Dendritic cell treated with granulocyte-macrophage colony-stimulating factor and Interleukin-4, amounts not matched to agents 40 ng/mL and 50 ng/mL, for 4 days (primary cell): ENCODE results near the gene SAMD14.

ENCODE experiments used
- H3K27ac Mint-ChIP-seq: one replicate; pipeline ENCODE4 v1.8.0; 2022; ENCODE audit warnings: mild to moderate bottlenecking, mixed read lengths
- H3K27me3 Mint-ChIP-seq: one replicate; pipeline ENCODE4 v1.8.0; 2022; ENCODE audit warnings: mild to moderate bottlenecking, mixed read lengths
- H3K36me3 Mint-ChIP-seq: one replicate; pipeline ENCODE4 v1.8.0; 2022; ENCODE audit warnings: low read depth, mixed read lengths
- H3K4me1 Mint-ChIP-seq: one replicate; pipeline ENCODE4 v1.8.0; 2022; ENCODE audit warnings: low read depth, mixed read lengths
- H3K4me3 Mint-ChIP-seq: one replicate; pipeline ENCODE4 v1.8.0; 2022; ENCODE audit warnings: mild to moderate bottlenecking, moderate library complexity, mixed read lengths
- H3K9me3 Mint-ChIP-seq: one replicate; pipeline ENCODE4 v1.8.0; 2022; ENCODE audit warnings: mixed read lengths
- intact Hi-C: fragments of 100-400 bp; cut with micrococcal nuclease; formaldehyde crosslinking; loops from one replicate; pipeline ENCODE4 v1.15.0; 2022

The SAMD14 gene

DNA sequence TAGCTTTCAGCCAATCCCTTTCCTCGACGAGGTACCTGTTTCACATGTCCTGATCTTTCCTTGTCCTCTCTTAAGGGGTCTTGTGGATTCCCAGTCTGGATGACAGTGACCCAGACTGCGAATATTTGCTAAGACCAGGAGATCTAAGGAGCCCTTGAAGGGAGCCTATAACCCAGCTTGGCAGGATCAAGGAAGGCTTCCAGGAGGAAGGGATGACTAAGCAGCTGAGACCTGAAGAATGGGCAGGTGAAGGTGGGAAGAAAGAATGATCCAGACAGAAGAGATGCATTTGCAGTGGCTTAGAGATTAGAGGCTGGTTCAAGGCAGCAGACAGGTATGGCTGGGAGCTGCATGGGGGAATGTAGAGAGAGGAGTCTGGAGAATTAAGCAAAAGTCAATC is 36.7 kb downstream of the SAMD14 start:
- Mint-ChIP-seq H3K36me3 (peaks cover 18% of the 10 kb centered on the region), H3K27me3 (peaks cover 12% of the 10 kb centered on the region), H3K4me3 (no peak overlapping the region), H3K27ac (no peak overlapping the region), H3K4me1 (peaks cover 37% of the 10 kb centered on the region), H3K9me3 (no peaks in the 10 kb centered on the region)
- intact Hi-C loops: loop anchor here (10.0 kb wide), 2 partner anchors 62 to 202 kb away; partner anchors contain the start of gene PPP1R9B

DNA sequence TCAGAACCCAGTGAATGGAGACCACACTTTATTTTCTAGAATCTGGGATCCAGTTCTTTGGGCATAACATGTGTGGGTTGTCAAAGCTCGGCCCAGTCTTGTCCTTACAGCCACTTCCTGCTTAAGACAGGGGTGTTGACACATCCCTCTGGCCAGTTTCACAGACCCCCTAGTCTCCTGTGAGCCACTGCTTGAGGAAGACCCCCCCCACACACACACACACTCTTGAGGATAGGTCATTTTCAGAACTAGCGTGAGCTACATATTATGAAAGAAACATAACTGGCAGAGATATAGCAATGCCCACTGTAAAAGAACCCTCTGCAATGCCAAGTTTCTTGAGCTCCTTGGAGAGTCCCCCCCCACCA is 38.1 kb downstream of the SAMD14 start:
- no peaks in the 10 kb centered on the region for H3K9me3 Mint-ChIP-seq
- no peak overlapping the region for H3K4me3 Mint-ChIP-seq
- no peak overlapping the region for H3K27ac Mint-ChIP-seq
- H3K36me3 Mint-ChIP-seq: peaks cover 13% of the 10 kb centered on the region
- H3K4me1 Mint-ChIP-seq: peaks cover 28% of the 10 kb centered on the region
- intact Hi-C loops: loop anchor here (10.0 kb wide), 2 partner anchors 63 to 203 kb away; partner anchors contain the start of gene PPP1R9B
- peaks cover 12% of the 10 kb centered on the region for H3K27me3 Mint-ChIP-seq

GRCh38 chr17:50090971-50091917 is 38.7 kb downstream of the SAMD14 start:
- intact Hi-C loops: loop anchor here (10.0 kb wide), 2 partner anchors 64 to 204 kb away; partner anchors contain the start of gene PPP1R9B
- Mint-ChIP-seq H3K36me3 (peaks cover 13% of the 10 kb centered on the region), H3K9me3 (no peaks in the 10 kb centered on the region), H3K27me3 (peaks cover 12% of the 10 kb centered on the region), H3K4me3 (no peak overlapping the region), H3K4me1 (peaks cover 21% of the 10 kb centered on the region), H3K27ac (no peak overlapping the region)

GRCh38 chr17:50090071-50090470 is 39.9 kb downstream of the SAMD14 start:
- H3K4me3 Mint-ChIP-seq: no peak overlapping the region
- H3K27ac Mint-ChIP-seq: no peak overlapping the region
- no peaks in the 10 kb centered on the region for H3K9me3 Mint-ChIP-seq
- H3K4me1 Mint-ChIP-seq: peaks cover 10% of the 10 kb centered on the region
- peaks cover 12% of the 10 kb centered on the region for H3K27me3 Mint-ChIP-seq
- intact Hi-C loops: loop anchor here (10.0 kb wide), 2 partner anchors 65 to 205 kb away; partner anchors contain the start of gene PPP1R9B
- H3K36me3 Mint-ChIP-seq: peaks cover 5% of the 10 kb centered on the region

- Mint-ChIP-seq H3K4me1 (peaks cover under 1% of the 10 kb centered on the region), H3K27ac (no peak overlapping the region), H3K27me3 (peaks cover 13% of the 10 kb centered on the region), H3K9me3 (no peaks in the 10 kb centered on the region), H3K36me3 (no peaks in the 10 kb centered on the region), H3K4me3 (no peak overlapping the region)
- intact Hi-C loops: no loop called here
Observed at GRCh38 chr17:50088952-50089825, 40.8 kb downstream of the SAMD14 start.

- Mint-ChIP-seq H3K4me3 (no peak overlapping the region), H3K36me3 (no peaks in the 10 kb centered on the region), H3K4me1 (no peaks in the 10 kb centered on the region), H3K9me3 (no peaks in the 10 kb centered on the region), H3K27ac (no peak overlapping the region), H3K27me3 (peaks cover 8% of the 10 kb centered on the region)
- intact Hi-C loops: loop anchor here (1.0 kb wide), 1 partner anchor 61 kb away; no protein-coding TSS in a partner anchor
Observed at GRCh38 chr17:50087912-50088405, 42.0 kb downstream of the SAMD14 start.

DNA sequence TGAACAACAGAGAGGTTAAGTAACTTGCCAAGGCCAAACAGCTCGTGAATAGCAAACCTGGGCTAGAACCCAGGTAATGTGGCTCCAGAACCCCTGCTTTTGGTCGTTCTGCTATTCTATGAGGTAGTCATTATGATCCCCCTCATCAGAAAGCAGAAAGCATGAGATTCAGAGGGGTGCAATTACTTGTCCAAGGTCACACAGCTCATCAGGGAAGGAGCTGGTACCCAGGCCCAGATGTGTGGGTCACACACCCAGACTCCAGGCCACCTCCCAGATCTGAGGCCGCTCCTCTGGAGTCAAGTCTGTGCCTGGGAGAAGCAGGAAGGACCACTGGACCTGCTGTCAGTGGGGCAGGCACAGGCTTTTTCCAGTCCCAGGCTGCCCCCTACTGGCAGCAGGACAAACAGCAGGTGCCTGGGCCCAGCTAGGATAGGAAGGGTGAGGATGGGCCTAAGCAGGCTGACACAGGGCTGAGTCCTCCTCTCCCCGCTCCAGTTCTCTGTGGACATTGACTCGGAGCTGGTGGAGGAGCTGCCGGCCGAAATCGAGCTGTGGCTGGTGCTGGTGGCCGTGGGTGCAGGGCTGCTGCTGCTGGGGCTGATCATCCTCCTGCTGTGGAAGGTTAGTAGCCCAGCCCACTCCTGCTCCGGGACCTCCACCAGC is 42.6 kb downstream of the SAMD14 start:
- intact Hi-C loops: loop anchor here (1.0 kb wide), 1 partner anchor 60 kb away; no protein-coding TSS in a partner anchor
- no peaks in the 10 kb centered on the region for H3K36me3 Mint-ChIP-seq
- H3K4me3 Mint-ChIP-seq: no peak overlapping the region
- H3K27ac Mint-ChIP-seq: no peak overlapping the region
- H3K27me3 Mint-ChIP-seq: peaks cover 8% of the 10 kb centered on the region
- no peaks in the 10 kb centered on the region for H3K9me3 Mint-ChIP-seq
- H3K4me1 Mint-ChIP-seq: no peaks in the 10 kb centered on the region

DNA sequence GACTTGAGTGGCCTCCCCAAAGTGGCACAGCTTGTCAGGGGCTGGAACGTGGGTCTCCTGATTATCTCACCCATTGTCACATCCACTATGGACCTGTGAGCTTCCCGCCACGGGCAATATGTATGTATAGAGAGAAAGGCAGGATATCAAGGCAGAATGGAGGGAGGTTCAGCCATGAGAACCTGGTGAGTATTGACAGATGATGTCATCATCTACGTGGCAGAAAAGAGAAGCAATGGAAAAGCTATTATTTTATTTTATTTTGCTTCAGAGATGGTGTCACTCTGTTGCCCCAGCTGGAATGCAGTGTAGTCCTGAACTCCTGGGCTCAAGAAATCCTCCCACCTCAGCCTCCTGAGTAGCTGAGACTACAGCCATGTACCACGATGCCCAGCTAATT is 48.2 kb downstream of the SAMD14 start:
- Mint-ChIP-seq H3K4me1 (no peaks in the 10 kb centered on the region), H3K27me3 (peaks cover 6% of the 10 kb centered on the region), H3K27ac (no peak overlapping the region), H3K36me3 (no peaks in the 10 kb centered on the region), H3K9me3 (no peaks in the 10 kb centered on the region), H3K4me3 (no peak overlapping the region)
- intact Hi-C loops: no loop called here

GRCh38 chr17:50080827-50081226 is 49.1 kb downstream of the SAMD14 start:
- H3K27me3 Mint-ChIP-seq: peaks cover 7% of the 10 kb centered on the region
- H3K36me3 Mint-ChIP-seq: no peaks in the 10 kb centered on the region
- H3K4me1 Mint-ChIP-seq: no peaks in the 10 kb centered on the region
- intact Hi-C loops: no loop called here
- H3K27ac Mint-ChIP-seq: no peak overlapping the region
- H3K4me3 Mint-ChIP-seq: no peak overlapping the region
- H3K9me3 Mint-ChIP-seq: no peaks in the 10 kb centered on the region

GRCh38 chr17:50080096-50080480 is 49.9 kb downstream of the SAMD14 start:
- H3K4me3 Mint-ChIP-seq: no peak overlapping the region
- no peaks in the 10 kb centered on the region for H3K36me3 Mint-ChIP-seq
- H3K4me1 Mint-ChIP-seq: no peaks in the 10 kb centered on the region

DNA sequence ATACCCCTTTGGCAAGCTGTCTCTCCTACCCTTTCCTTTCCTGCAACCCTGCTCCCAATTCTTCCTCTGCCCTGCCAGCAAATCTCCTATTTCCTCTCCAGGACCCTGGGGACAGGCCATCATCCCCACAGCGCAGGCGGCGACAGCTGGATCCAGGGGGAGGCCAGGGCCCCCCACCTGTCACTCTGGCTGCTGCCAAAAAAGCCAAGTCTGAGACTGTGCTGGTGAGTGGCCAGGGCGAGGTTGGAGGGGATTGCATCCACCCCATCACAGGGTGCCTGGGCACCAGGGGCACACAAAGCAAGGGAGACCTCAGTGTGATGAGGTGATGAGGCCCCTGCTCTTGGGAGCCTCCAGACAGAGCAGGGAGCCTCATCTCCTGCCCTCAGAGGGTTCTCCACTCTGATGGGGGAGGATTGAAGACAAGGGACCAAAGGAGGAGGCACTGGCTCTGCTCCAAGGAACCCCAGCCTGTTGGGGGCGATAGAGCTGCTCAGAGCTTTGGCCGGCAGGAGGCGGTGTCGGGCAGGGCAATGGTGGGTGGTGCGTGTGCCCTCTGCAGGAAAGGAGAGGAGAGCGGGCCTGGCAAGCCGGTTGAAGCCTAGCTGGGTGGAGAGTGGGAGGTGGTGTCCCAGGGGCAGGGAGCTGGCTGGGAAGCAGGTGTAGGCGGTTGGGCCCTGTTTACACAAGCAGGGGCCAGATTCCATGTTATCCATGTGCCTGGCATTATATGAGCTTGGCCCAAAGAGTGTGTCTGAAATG is 50.4 kb downstream of the SAMD14 start:
- H3K27ac Mint-ChIP-seq: no peak overlapping the region
- peaks cover 7% of the 10 kb centered on the region for H3K27me3 Mint-ChIP-seq
- no peak overlapping the region for H3K4me3 Mint-ChIP-seq
- intact Hi-C loops: no loop called here
- H3K9me3 Mint-ChIP-seq: no peaks in the 10 kb centered on the region
- no peaks in the 10 kb centered on the region for H3K36me3 Mint-ChIP-seq
- H3K4me1 Mint-ChIP-seq: no peaks in the 10 kb centered on the region

More at GRCh38 chr17:50080096-50080480, 49.9 kb downstream of the SAMD14 start:
- Mint-ChIP-seq H3K27ac (no peak overlapping the region), H3K9me3 (no peaks in the 10 kb centered on the region), H3K27me3 (peaks cover 9% of the 10 kb centered on the region)
- intact Hi-C loops: no loop called here

DNA sequence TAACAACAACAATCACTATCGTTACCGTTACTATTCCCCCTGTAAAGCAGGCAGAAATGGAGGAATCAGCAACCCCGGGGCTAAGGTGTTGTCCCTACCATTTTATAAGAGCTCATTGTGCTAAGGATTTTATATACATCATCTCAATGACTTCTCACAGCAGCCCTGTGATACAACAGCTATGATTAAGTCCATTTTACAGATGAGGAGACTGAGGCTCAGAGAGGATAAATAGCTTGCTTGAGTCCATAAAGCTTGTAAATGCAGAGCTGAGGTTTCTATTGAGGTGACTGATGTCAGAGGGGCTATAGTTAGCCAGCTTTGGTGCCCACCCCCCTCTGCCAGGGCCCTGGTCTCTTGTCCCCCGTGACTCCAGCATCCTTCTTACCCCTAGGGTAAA is 51.5 kb downstream of the SAMD14 start:
- intact Hi-C loops: no loop called here
- Mint-ChIP-seq H3K36me3 (no peaks in the 10 kb centered on the region), H3K4me1 (no peaks in the 10 kb centered on the region), H3K4me3 (no peak overlapping the region), H3K27me3 (peaks cover 9% of the 10 kb centered on the region), H3K9me3 (no peaks in the 10 kb centered on the region), H3K27ac (no peak overlapping the region)
